SK-N-SH treated with all-trans-retinoic acid at 6 μM for 48 hours (cell line): Measurements from ENCODE around the gene GPR34.

Source experiments
- CREB5 ChIP-seq: fragments of 250-450 bp; sonication (Bioruptor Pico); IDR thresholded peaks from 2 replicates; pipeline ENCODE4 v1.5.1; 2020; ENCODE audit warnings: low read depth, mild to moderate bottlenecking, moderate library complexity
- ISL1 ChIP-seq: fragments of 250-450 bp; sonication (Bioruptor Pico); IDR thresholded peaks from 2 replicates; pipeline ENCODE4 v2.1.2; 2022; ENCODE audit warnings: mild to moderate bottlenecking, moderate library complexity
- POU6F1 ChIP-seq: fragments of 250-450 bp; sonication (Bioruptor Pico); IDR thresholded peaks from 2 replicates; pipeline ENCODE4 v1.8.0; 2021; ENCODE audit warnings: low read depth, mild to moderate bottlenecking, moderate library complexity, borderline replicate concordance
- TSHZ2 ChIP-seq: fragments of 250-450 bp; sonication (Bioruptor Pico); IDR thresholded peaks from 2 replicates; pipeline ENCODE4 v1.5.0; 2020; ENCODE audit warnings: mild to moderate bottlenecking, moderate library complexity
- ZFP3 ChIP-seq: fragments of 250-450 bp; sonication (Bioruptor Pico); IDR thresholded peaks from 2 replicates; pipeline ENCODE4 v1.5.0; 2020; ENCODE audit warnings: mild to moderate bottlenecking, moderate library complexity
- ZNF565 ChIP-seq: fragments of 450-650 bp; formaldehyde crosslinking; conservative IDR thresholded peaks from 2 replicates; pipeline ENCODE4 v1.5.0; 2020; ENCODE audit warnings: low read depth, mild to moderate bottlenecking, moderate library complexity
- ZNF70 ChIP-seq: fragments of 450-650 bp; formaldehyde crosslinking; IDR thresholded peaks from 2 replicates; pipeline ENCODE4 v1.5.0; 2020; ENCODE audit warnings: mild to moderate bottlenecking, moderate library complexity

GRCh38 chrX:41703574-41704029, 14.8 kb downstream of the GPR34 start:
- TF ChIP-seq TSHZ2 (CRISPR knock-in tag) (no peak), ZFP3 (no peak), ZNF70 (no peak), CREB5 (CRISPR knock-in tag) (no peak), ISL1 (CRISPR knock-in tag) (no peak), ZNF565 (CRISPR knock-in tag) (no peak), POU6F1 (CRISPR knock-in tag) (no peak)
